NCI-H1436 treated with DMSO at 0.1 percent for 48 hours (cell line): Measurements from ENCODE around the gene CLTA.

Experiments
- DNase-seq: peaks from one replicate; lab custom pipeline; 2025; lab: John Stamatoyannopoulos, UW

CLTA gene

DNA sequence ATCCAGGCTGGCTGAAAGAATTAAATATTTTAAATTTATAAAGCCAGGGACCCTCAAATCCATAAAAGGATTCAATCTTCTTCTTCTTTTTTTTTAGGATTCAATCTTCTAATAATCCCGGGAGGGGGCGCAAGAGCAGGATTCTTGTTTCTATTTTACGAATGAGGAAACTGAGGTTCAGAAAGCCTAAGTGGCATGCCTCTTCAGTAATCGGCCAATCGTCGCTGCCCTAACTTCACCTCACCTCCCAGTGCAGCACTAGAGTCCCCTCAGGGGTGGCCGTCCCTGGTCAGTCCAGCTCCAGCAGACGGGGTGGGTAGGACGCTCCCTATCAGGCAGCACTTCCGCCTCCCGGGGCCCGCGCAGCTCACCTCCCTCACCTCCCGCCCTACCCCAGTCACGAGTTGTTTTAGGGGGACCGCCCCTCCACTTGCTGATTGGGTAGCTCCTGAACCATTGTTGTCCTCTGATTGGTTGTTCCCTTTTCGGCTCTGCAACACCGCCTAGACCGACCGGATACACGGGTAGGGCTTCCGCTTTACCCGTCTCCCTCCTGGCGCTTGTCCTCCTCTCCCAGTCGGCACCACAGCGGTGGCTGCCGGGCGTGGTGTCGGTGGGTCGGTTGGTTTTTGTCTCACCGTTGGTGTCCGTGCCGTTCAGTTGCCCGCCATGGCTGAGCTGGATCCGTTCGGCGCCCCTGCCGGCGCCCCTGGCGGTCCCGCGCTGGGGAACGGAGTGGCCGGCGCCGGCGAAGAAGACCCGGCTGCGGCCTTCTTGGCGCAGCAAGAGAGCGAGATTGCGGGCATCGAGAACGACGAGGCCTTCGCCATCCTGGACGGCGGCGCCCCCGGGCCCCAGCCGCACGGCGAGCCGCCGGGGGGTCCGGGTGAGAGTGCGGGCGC, at the start of gene CLTA:
Gene CLTA (plus strand): TSS at position 534 of the 902 bp plus-strand sequence. CDS start 136 bp downstream, at position 670.
- DNase-seq, result peak; percentile 92

DNA sequence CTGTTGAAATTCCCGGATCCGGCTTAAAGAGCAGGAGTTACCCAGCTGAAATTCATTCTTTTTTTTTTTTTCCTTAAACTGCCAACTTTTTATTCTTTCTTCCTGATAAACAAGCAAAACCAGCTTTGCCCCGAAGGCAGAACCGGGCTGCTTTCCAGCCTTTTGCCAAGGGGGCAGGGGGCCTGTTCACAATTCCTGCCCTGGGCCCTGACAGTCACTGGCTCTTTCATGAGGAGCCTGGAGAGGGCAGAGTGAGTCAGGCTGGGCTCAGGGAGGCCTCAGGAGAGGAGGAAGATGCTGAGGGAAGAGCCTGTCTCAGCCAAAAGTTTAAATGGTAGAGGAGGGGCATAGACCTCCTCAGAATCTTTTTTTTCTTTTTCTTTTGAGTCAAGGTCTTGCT, 49.4 kb upstream of the CLTA start:
- DNase-seq, result no peak

GRCh38 chr9:36141761-36142160, 49.0 kb upstream of the CLTA start:
- no peak for DNase-seq

GRCh38 chr9:36142510-36143244, 48.0 kb upstream of the CLTA start:
- no peak for DNase-seq

- DNase-seq, result no peak
Observed at GRCh38 chr9:36143245-36143641, 47.5 kb upstream of the CLTA start.

DNA sequence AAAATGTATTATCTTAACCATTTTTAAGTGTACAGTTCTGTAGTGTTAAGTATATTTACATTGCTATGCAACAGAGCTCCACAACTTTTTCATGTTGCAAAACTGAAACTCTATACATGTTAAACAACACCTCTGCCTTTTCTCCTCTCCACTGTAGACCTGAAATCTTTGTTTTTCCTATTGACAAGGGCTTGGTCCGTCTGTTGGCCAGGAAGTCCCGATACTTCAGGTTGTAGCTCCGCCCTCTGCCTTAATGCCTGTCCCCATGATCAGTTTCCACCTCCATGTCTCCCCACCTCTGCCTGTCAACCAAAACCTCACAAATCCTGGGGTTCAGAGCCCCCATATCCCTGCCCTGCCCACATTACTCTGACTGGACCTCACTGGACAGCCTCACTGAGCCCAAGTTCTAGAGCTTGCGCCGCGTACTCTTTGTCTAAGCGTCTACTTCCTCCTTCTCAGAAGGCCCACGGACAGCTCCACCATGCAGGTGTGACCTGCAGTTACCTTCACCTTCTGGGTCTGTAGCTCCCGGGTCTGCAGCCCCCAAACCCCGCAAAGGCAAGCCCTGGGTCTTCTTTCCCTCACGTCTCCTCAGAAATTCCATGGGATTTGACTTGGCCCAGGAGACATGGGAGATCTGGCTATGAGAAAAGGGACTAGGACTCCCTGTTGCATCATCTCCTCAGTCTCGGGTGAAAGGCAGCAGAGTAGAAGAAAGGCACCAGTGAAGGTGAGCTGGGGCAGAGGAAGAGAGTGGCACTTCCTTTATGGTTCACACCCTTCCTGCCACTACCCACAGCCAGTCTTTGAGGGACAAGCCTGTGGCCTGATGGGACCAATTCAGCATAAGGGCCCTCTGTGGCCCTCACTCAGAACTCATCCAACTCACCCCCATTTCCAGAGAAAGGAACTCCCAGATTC, 46.1 kb upstream of the CLTA start:
- DNase-seq, result no peak

GRCh38 chr9:36145970-36146369, 44.8 kb upstream of the CLTA start:
- DNase-seq, result no peak

DNA sequence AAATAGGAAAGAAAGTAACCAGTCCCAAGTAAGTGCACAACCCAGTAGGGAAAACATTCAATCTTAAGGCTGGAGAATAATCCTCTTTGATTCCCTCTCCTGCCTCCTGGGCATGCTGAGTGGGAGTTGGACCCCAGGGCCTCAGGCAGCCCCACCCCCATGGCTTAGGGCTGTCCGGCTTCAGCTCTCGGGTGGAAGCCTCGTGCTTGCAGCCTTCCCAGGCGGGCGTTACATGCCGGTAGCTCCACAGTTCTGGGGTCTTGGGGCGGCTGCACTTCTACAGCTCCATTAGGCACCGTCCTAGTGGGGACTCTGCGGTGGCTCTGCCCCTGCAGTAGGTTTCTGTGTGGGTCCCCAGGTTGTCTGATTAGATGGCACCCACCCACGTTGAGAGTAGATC, 44.1 kb upstream of the CLTA start:
- DNase-seq, result no peak

DNA sequence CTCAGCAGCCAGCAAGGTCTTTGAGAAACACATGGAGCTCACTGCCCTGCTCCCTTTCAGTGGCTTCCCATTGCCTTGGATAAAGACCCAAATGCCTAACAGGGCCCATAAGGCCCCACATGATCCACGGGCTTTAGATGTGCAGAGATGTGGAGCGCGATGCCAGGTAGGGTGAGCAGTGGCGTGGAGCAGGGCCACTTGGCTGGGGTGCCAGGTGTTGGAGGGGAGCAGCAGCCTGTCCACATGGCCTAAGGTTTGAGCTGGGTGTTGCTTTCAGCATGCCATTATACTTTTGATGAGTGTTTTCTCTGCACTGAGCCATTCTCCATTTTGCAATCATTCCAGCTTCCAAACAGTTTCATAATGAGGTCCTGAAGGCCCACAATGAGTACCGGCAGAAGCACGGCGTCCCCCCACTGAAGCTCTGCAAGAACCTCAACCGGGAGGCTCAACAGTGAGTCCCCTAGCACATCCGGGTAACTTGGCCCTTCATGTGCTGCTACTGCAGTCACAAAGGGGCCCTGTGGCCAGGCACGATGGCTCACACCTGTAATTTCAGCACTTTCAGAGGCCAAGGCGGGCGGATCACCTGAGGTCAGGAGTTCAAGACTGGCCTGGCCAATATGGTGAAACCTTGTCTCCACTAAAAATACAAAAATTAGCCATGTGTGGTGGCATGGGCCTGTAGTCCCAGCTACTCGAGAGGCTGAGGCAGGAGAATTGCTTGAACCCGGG, 43.1 kb upstream of the CLTA start:
- DNase-seq, result no peak

DNA sequence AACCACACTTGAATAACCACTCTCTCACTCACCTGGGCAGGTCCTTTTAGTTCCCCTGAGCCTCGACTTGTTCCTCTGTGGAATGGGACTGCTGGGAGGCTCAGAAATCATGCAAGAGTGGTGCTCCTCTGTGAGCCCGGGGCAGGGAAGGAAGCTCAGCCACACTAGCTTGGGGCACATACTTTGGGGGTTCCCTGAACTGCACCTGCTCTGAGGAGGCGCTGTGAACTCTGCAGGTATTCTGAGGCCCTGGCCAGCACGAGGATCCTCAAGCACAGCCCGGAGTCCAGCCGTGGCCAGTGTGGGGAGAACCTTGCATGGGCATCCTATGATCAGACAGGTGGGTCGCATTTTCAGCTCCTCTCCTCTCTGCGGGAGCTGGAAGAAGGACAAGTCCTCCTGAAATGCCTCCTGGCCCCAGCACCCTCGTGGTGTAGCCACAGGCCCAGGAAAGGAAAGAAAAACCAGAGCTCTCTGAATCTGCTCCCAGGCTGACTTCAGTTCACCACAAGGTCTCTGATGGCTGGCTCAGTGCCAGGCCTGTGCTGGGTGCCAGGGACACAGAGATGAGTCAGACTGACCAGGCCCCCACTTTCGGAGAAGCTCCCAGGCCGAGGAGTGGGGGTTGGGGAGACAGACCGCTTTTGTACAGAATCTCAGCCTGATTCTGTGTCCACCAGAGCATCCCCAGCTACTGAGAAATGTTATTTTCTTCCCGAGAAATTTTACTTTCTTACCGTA, 42.2 kb upstream of the CLTA start:
- DNase-seq, result no peak

GRCh38 chr9:36149197-36149596, 41.5 kb upstream of the CLTA start:
- DNase-seq, result no peak

DNA sequence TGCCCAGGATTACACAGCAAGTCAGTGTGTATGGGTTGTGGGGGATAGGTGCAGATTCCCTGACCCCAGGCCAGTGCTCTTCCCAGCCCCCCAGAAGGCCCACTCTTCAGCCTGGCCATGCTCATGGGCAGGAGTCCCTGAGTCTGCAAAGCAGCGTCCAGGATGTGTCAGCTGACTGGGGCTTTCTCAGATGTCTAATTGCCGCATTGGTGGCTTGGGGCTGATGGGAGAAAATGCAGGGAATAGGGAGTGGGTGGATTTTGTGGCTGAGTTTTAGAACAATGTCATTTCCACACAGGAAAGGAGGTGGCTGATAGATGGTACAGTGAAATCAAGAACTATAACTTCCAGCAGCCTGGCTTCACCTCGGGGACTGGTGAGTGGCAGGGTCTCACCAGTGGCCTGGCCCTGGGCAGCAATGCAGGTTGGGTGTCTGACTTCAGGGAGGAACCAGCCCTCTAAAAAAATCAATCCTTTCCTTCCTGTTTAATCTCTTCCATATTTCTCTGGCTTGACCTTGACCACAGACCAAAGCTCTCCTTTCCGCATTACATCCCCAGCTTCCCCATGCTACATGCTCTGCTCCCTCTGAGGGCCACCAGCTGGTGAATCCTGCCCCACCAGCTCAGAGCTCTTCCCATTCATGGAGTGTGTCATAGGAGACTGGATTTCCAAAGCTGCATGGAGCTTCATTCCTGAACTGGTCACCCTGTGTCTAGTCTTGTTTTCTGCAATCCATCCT, 40.0 kb upstream of the CLTA start:
- no peak for DNase-seq

DNA sequence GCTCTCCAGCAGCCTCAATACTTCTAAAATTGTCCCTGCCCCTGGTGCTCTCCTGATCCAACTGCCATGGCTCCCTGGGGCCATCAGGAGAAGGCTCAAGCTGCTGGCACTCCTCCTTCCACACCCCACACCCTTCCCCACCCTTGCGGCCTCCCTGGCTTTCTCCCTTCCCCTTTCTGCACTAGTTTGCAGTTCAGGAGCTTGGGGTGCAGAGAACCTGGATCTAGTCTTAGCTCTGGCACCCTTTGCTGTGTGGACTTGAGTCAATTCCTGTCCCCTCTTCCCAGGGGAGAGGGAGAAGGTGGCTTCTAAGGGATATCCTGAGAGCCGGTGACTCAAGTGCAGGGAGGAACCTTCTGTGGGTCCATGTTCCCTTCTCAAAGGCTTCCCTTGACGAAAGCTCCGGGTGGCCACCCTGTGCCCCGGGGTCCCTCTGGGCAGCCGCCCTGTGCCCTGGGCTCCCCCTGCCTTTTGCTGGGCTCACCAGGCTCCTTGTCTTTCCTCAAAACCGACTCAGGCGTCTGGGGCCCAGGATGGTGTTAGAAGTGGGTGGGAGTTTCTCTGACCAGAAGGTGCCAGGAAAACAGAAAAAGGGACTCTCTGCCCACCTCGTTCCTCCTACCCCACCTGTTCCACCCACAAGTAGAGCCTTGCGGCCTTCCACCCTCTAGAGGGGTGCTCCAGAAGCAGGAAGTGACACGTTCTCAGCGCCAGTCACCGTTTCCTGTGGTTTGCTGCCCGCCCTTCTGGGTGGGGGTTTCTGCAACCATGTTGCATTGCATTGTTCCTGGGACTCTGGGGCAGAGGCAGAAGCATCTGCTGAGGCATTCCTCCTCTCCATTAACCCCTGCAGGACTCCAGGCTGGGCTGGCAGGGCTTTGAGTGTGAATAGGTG, 39.2 kb upstream of the CLTA start:
- DNase-seq, result no peak

GRCh38 chr9:36152741-36153438, 37.8 kb upstream of the CLTA start:
- DNase-seq, result no peak

DNA sequence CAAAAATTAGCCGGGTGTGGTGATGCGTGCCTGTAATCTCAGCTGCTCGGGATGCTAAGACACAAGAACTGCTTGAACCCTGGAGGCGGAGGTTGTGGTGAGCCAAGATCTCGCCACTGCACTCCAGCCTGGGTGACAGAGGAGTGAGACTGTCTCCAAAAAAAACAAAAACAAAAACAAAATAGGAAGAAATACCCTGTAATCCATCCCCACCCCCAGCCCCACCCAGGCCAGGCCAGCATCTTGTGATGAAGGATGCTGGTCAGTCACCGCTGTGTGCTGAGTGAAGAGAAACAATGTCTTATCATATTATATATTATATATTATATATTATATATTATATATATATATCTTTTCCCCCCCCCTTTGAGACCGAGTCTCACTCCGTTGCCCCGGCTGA, 37.0 kb upstream of the CLTA start:
- DNase-seq, result no peak

DNA sequence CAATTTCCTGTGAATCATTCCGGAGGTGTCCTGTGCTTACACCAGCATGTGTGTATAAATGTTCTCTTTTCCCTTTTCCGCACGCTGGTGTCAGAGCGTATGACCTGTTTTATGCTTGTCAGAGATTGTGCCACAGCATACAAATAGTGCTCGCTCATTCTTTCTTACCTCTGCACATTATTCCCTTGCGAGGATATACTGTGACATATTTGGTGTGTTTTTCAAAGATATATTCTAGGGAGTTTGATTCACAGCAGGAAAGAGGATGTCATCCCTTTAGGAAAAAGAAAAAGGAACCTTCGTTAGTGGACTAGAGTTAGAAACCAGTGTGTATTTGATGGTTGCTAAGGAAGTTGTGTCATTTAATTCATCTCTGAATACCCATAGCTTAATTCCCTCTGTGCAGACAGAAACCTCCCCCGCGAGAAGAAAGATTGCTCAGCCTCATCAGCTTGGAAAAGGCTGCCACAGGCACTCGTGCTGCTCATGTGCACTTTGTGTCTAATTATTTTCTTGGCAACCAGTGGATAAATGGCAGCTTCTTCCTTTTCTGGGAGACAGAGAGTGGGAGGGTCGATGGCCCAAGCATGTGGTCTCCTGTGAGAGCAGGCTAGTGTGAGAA, 36.3 kb upstream of the CLTA start:
- no peak for DNase-seq

DNA sequence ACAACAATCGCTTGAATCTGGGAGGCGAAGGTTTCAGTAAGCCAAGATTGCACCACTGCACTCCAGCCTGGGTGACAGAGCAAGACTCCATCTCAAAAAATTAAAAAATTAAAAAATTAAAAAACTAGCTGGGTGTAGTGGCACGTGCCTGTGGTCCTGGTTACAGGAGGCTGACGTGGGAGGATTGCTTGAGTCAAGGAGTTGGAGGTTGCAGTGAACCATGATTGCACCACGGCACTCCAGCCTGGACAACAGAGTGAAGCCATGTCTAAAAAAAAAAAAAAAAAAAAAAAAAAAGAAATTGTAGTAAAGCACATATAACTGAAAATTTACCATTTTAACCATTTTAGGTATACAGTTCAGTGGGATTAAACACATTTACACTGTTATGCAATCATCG, 34.6 kb upstream of the CLTA start:
- DNase-seq, result no peak

- DNase-seq, result no peak
Observed at GRCh38 chr9:36158122-36158521, 32.6 kb upstream of the CLTA start.
